Fibroblast of gingiva (primary cell): ENCODE results near the gene WDR88.
"Not testable (repeated sequence)": the region's sequence is repeated elsewhere in the genome, so short reads cannot be mapped to it uniquely, and the experiment has no call there.

Experiments
- DNase-seq: peaks from one replicate; pipeline ENCODE4 v3.0.0-alpha.2; 2011; ENCODE audit warnings: low read depth

WDR88 gene

GRCh38 chr19:33171222-33171795 is 39.4 kb downstream of the WDR88 start:
- DNase-seq, result no peak

- DNase-seq, result peak; percentile 51
Measured at GRCh38 chr19:33171916-33172359, 40.0 kb downstream of the WDR88 start.

DNA sequence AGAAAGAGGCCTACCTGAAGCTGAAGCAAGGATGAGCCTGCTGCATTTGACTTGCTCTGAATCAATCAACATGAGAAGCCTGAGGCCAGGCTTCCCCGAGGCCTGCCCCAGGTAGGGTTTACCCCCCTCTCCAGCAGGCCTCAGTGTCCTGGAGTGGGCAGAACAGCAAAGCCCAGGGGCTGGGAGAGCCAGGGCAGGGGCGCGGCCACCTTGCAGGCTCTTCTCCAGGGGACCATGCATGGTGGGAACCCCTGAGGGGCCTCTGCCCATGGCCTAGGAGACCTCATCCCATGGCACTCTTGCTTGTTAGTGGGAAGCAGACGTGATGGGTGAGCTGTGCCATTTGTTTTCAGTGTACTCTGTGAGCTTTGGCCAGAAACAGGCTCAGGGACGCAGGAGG is 42.3 kb downstream of the WDR88 start:
- DNase-seq, result no peak

DNA sequence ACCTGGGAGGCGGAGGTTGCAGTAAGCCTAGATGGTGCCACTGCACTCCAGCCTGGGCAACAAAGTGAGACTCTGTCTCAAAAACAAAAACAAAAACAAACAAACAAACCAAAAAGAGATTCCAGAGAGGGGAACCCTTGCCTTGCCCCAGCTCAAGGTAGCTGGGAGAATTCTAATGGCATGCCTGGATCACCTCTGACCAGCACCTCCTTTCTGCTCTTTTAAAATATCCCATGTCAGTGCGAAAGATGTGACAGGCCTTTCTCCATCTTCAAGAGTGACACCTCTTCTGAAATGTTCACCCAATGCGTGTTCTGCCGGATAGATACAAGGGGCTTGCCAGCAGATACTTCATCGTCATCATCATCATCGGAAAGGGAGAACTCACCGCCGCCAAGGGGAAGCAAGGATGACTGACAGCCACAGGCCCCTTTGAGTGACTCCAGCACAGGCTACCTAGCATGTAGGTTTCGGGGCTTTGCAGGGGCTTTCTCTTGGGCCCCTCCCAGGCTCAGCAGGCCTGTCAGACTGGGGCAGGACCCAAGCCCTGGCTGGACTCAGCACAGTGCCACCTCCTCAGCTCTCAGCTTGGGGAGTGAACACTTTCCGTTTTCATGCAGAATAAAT is 43.4 kb downstream of the WDR88 start:
- no peak for DNase-seq

- DNase-seq, result peak; percentile 22
Measured at GRCh38 chr19:33175886-33176669, 44.2 kb downstream of the WDR88 start.

DNA sequence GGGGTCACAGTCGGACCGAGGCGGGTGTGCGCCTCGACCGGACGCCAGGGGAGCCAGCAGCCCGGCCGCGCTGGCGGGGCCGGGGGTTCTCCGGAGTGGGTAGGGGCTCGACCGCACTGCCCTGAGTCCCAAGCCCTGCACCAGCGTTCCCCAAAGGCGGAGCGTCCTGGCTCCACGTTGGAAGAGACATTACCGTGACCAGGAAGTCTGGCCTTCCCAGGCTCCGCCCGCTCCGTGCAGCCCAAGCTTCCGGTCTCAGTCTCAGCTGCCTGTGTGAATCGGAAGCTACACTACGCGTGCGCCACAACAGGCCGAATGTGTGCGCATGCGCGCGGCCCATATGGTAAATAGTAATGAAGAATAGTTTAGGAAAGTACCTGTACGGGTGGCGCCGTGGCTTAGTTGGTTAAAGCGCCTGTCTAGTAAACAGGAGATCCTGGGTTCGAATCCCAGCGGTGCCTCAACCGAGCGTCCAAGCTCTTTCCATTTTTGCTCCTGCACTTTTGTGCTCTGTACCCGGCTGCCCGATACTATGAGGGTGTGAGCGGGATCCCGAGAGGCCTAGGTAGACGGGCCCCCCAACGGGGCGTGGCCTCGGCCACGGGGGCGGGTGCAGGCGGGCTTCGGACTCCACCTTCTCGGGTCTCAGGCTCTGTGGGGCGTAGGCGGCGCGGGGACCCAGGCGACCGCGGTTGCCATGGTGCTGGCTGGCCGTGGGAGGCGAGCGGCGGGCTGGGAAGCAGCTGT is 44.9 kb downstream of the WDR88 start:
- DNase-seq, result peak; percentile 98

DNA sequence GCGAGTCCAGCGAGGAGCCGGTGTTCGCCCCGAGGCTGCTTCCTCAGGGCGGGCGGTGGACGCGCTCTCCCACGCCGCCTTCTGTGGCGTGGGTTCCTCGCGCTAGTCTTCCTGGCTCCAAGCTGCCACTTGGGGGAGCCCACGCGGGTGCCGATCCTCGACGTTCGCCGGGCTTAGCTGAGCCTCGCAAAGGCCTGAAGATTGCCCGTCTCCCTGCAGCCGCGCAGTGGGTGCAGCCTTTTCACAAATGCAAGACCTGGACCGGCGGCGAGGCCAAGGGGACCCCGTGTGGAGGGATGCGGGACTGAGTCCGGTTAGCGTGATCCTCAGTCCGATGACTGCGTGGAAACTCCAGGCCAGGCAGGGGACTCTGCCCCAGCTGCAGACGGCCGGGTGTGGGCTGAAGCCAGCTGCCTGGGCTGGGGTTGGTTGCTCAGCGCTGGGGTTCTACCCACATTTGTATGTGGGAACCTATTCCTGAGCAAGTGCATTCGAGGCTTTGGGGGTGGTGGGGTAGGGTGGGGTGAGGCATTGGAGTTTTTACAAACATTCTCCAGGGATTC is 45.6 kb downstream of the WDR88 start:
- DNase-seq, result no peak

DNA sequence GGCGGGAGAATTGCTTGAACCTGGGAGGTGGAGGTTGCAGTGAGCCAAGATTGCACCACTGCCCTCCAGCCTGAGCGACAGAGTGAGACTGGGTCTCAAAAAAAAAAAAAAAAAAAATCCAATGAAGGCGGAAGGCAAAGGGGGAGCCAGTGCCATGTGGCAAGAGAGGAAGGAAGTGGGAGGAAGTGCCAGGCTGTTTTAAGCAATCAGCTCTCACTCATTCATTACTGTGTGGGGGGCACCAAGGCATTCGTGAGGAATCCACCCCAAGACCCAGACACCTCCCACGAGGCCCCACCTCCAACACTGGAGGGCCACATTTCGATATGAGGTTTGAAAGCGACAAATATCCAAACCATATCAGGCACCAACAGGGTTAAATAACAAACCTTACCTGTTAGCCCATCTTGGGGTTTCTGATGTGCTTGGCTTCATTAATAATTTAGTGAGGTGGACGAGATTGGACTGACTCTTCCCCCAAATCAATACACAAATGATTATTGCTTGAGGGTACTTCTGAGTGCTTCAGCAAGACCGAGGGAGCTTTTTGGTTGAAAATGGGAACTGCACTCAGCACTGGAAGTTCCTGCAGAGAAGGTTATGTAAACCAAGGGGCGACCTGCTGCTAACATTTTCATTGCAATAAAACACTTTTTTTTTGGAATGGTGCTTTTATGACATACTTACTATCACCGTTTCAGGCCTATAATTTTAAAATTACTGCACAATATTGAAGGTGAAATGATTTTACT is 54.7 kb downstream of the WDR88 start:
- DNase-seq, result no peak

DNA sequence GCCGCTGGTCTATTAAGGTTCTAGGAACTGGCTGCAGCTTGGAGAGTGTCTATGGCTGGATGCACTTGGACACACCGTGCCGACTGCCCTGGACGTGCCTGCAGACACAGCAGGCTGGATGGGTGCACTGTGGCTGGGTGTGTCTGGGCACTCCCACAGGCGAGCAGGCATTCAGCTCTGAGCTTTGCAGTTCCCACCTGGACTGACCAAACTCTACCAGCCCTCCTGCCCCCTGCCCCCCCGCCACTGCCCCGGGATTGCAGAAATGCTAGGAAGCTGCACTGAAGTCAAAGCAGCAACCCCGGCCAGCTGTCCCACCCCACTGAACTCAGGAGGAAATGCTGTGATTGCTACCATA is 55.2 kb downstream of the WDR88 start:
- DNase-seq, result no peak

DNA sequence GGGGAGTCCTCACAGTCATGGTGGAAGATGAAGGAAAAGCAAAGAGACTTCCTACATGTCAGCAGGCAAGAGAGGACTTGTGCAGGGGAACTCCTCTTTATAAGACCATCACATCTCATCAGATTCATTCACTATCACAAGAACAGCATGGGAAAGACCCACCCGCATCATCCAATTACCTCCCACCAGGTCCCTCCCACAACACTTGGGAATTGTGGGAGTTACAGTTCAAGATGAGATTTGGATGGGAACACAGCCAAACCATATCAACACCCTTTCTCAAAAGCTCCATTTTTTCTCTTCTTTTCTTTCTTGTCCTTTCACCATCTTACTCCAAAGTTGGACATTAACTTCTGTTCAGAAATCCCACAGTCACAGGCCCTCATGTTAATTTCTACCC is 57.5 kb downstream of the WDR88 start:
- no peak for DNase-seq

- not testable (repeated sequence) for DNase-seq
Measured at GRCh38 chr19:33191092-33191491, 59.2 kb downstream of the WDR88 start.

- DNase-seq, result no peak
Measured at GRCh38 chr19:33191501-33191900, 59.6 kb downstream of the WDR88 start.

- DNase-seq, result no peak
Measured at GRCh38 chr19:33192010-33192409, 60.1 kb downstream of the WDR88 start.

DNA sequence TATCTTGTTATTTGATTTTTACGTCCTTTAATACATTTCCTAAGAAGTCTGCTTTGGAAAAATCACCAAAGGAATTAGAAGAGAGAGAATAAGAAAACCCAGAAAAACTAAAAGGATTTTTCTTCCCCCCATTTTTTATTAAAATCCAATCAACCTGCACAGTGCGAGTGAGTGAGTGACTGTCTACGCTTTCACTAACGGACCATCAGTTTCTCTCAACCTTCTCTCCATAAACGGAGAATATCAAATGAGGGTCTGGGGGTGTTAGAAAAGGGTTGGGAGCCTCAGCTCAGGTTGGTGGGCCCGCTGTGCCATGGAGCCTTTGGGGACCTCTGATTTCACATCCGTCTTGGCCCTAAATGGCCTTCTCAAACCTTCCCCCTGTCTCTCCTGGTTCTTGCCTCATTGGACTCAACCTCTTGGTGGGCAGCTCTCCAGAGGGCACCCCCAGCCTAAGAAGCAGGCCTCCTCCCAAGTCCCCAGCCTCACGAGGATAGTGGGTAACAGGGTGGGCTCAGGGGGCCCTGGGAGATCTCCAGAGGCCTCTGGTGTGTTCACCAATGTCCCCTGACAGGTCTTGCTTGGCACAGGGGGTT is 61.5 kb downstream of the WDR88 start:
- DNase-seq, result no peak

DNA sequence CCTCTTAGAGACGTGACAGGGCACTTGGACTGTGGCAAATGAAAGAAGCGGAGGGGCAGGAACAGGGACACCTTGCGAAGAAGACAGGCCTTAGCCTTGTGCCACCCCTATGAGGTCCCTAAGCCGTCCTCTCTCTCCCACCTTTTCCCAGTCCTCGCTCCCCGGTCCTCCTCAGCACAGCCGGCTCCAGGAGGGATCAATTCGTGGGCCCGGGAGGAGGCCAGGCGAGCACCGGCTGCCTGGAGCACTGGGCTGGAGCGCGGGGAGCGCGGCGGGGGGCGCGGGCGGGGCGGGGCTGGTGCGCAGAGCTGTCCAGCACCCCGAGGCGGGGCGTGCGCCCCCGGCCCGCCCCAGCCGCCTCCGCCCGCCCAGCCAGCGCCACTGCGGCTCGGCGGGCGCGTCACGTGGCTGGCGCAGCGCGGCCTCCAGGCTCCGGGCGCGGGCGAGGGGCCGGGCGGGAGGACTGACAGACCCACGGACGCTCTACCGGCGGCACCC is 62.0 kb downstream of the WDR88 start, which contains the start of gene LRP3:
TSS of gene LRP3 (plus strand) at position 466 of the 498 bp plus-strand sequence. CDS start 456 bp downstream, outside the sequence.
- DNase-seq, result peak; percentile 22

GRCh38 chr19:33194532-33194885 is 62.6 kb downstream of the WDR88 start:
- no peak for DNase-seq

- peak; percentile 51 for DNase-seq
Measured at GRCh38 chr19:33194886-33195644, 63.2 kb downstream of the WDR88 start.

DNA sequence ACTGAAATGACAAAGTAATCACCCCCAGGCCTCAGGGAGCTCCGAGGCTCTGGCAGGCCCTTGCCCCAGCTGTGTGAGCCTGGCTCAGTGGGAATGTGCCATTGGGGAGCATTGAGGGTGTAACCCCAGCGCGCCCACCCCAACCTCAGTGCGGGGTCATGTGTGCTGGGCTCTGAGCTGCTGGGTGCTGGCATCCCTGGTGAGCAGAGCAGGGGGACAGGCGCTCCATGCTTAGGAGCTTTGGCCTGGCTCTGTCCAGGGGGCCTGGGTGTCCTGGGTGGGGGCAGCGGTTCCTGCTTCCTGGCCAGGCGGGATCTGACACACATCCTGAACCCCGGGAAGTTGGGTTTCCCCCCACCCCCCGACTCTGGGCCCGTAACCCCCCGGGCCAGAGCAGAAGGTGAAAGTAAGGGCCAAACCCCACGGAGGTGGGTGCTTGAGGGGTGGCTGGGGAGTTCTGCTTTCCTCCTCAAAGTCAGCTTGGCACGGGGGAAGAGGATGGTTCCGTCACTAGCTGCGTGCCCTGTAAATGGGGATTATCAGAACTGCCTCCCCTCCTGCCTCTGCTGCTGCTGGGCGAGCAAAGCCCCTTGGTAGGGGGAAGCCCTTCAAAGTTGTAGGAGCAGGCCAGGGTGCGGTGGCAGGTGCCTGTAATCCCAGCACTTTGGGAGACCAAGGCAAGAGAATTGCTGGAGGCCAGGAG is 63.9 kb downstream of the WDR88 start:
- no peak for DNase-seq

- no peak for DNase-seq
Measured at GRCh38 chr19:33196446-33197193, 64.7 kb downstream of the WDR88 start.
